ENCODE results near the gene RNF113B. TPM values are rescaled to one million over a fixed set of nuclear protein-coding genes. Genes with fewer than 3 reads are reported as not detected.

RNF113B gene
- total and polyA plus RNA-seq, 2 donors (not counting 1 experiment from before 2014, with no cell fraction given), result not detected

DNA sequence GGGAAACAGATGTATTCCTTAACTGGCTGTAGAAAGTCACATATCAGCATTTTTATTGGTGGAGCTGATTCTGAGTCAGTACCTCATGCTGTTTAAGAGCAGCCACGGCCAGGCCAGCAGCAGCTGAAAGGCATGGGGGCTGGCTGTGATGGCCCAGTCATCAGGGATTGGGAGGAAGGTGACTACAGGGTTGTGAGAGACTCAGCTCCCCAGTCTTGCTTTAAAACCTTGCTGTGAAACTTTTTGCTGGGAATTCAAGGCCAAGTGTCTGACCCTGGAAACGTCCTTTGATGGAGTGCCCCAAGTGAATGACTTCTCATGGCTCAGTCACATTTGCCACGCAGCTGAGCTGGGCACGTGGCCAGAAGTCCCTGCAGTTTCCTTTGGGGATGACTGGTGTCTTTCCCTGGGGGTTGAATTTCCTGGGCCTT lies 39.1 kb upstream of the RNF113B start:
- 57% methylated on average over 3 of the region's 4 CpGs for WGBS (ENCODE audit: insufficient coverage)
- ATAC-seq (ENCODE audit: low read depth) (no peak), DNase-seq (no peak)
- intact Hi-C loops (cut with micrococcal nuclease), result no loop called here
- Histone ChIP-seq H3K36me3 (replicated peaks in 1 of 2; ENCODE audit: control extremely low read depth in 1 of 2, control insufficient read depth in 1 of 2, extremely low read depth in 1 of 2, insufficient read depth in 2 of 2, low read length in 1 of 2) (no peaks in the 10 kb centered on the region), H3K4me2 (replicated peaks; ENCODE audit: low read depth, low read length, poor library complexity, severe bottlenecking) (no peak overlapping the region), H3K9ac (ENCODE audit: low read length) (no peak overlapping the region), H3K4me1 (ENCODE audit: control insufficient read depth in 2 of 2, insufficient read depth in 2 of 2, low read length in 2 of 2) (no peaks in the 10 kb centered on the region), H3K27ac (ENCODE audit: low read length in 2 of 2) (no peak overlapping the region), H3K27me3 (replicated peaks in 1 of 4; ENCODE audit: control extremely low read depth in 1 of 4, control insufficient read depth in 3 of 4, insufficient read depth in 4 of 4, low read length in 3 of 4) (no peaks in the 10 kb centered on the region), H3K9me3 (ENCODE audit: control extremely low read depth in 1 of 3, control insufficient read depth in 2 of 3, insufficient read depth in 1 of 3, low read length in 2 of 3) (no peaks in the 10 kb centered on the region), H3K79me2 (ENCODE audit: control insufficient read depth, insufficient read depth, low read length) (no peaks in the 10 kb centered on the region), H2AFZ (ENCODE audit: insufficient read depth, low read depth, low read length, poor library complexity, severe bottlenecking) (no peak overlapping the region), H4K20me1 (ENCODE audit: control insufficient read depth, insufficient read depth, low read length, poor library complexity, severe bottlenecking) (no peaks in the 10 kb centered on the region), H3K4me3 (ENCODE audit: control extremely low read depth in 1 of 5, extremely low read depth in 1 of 5, insufficient read depth in 1 of 5, low read depth in 2 of 5, low read length in 4 of 5) (no peak overlapping the region)
- no peak for TF ChIP-seq EZH2 (IDR thresholded peaks at IDR 0.05; ENCODE audit: borderline replicate concordance, insufficient read depth, low read depth, low read length, poor library complexity, severe bottlenecking)
- TF ChIP-seq, protein P1, sequence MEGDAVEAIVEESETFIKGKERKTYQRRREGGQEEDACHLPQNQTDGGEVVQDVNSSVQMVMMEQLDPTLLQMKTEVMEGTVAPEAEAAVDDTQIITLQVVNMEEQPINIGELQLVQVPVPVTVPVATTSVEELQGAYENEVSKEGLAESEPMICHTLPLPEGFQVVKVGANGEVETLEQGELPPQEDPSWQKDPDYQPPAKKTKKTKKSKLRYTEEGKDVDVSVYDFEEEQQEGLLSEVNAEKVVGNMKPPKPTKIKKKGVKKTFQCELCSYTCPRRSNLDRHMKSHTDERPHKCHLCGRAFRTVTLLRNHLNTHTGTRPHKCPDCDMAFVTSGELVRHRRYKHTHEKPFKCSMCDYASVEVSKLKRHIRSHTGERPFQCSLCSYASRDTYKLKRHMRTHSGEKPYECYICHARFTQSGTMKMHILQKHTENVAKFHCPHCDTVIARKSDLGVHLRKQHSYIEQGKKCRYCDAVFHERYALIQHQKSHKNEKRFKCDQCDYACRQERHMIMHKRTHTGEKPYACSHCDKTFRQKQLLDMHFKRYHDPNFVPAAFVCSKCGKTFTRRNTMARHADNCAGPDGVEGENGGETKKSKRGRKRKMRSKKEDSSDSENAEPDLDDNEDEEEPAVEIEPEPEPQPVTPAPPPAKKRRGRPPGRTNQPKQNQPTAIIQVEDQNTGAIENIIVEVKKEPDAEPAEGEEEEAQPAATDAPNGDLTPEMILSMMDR (IDR thresholded peaks at IDR 0.05), result no peak
- ChIA-PET CTCF (no interaction called here), POLR2A (no interaction called here)
- no peaks in the 10 kb centered on the region for H3K9me3 Mint-ChIP-seq (ENCODE audit: insufficient read depth)
- H3K27me3 Mint-ChIP-seq, result peaks cover 7% of the 10 kb centered on the region
- H3K4me3 Mint-ChIP-seq, result no peak overlapping the region
- no peaks in the 10 kb centered on the region for H3K4me1 Mint-ChIP-seq
- H3K27ac Mint-ChIP-seq, result no peak overlapping the region

GRCh38 chr13:98215508-98215907 lies 38.4 kb upstream of the RNF113B start:
- Mint-ChIP-seq H3K27ac (no peak overlapping the region), H3K4me3 (no peak overlapping the region), H3K4me1 (no peaks in the 10 kb centered on the region), H3K27me3 (peaks cover 7% of the 10 kb centered on the region), H3K9me3 (ENCODE audit: insufficient read depth) (no peaks in the 10 kb centered on the region)
- intact Hi-C loops (cut with micrococcal nuclease), result no loop called here
- H3K4me1 ChIP-seq (ENCODE audit: control insufficient read depth in 2 of 2, insufficient read depth in 2 of 2, low read length in 2 of 2), result no peaks in the 10 kb centered on the region
- no peaks in the 10 kb centered on the region for H3K79me2 ChIP-seq (ENCODE audit: control insufficient read depth, insufficient read depth, low read length)
- no peaks in the 10 kb centered on the region for H3K27me3 ChIP-seq (replicated peaks in 1 of 4; ENCODE audit: control extremely low read depth in 1 of 4, control insufficient read depth in 3 of 4, insufficient read depth in 4 of 4, low read length in 3 of 4)
- H4K20me1 ChIP-seq (ENCODE audit: control insufficient read depth, insufficient read depth, low read length, poor library complexity, severe bottlenecking), result no peaks in the 10 kb centered on the region
- H3K9ac ChIP-seq (ENCODE audit: low read length), result no peak overlapping the region
- ChIA-PET CTCF (no interaction called here), POLR2A (no interaction called here)
- no peak overlapping the region for H3K27ac ChIP-seq (ENCODE audit: low read length in 2 of 2)
- no peak for TF ChIP-seq EZH2 (IDR thresholded peaks at IDR 0.05; ENCODE audit: borderline replicate concordance, insufficient read depth, low read depth, low read length, poor library complexity, severe bottlenecking)
- TF ChIP-seq, protein P1 (IDR thresholded peaks at IDR 0.05), result no peak
- H2AFZ ChIP-seq (ENCODE audit: insufficient read depth, low read depth, low read length, poor library complexity, severe bottlenecking), result no peak overlapping the region
- H3K4me2 ChIP-seq (replicated peaks; ENCODE audit: low read depth, low read length, poor library complexity, severe bottlenecking), result no peak overlapping the region
- DNase-seq, result no peak
- no peaks in the 10 kb centered on the region for H3K9me3 ChIP-seq (ENCODE audit: control extremely low read depth in 1 of 3, control insufficient read depth in 2 of 3, insufficient read depth in 1 of 3, low read length in 2 of 3)
- H3K4me3 ChIP-seq (ENCODE audit: control extremely low read depth in 1 of 5, extremely low read depth in 1 of 5, insufficient read depth in 1 of 5, low read depth in 2 of 5, low read length in 4 of 5), result no peak overlapping the region
- no peak for ATAC-seq (ENCODE audit: low read depth)
- H3K36me3 ChIP-seq (replicated peaks in 1 of 2; ENCODE audit: control extremely low read depth in 1 of 2, control insufficient read depth in 1 of 2, extremely low read depth in 1 of 2, insufficient read depth in 2 of 2, low read length in 1 of 2), result no peaks in the 10 kb centered on the region
- no CpG with 5 or more reads among the region's 6 CpGs for WGBS (ENCODE audit: insufficient coverage)

Measured in B cell (primary cell).